ENCODE results near the gene GJD4. TPM values are rescaled to one million over a fixed set of nuclear protein-coding genes. Genes with fewer than 3 reads are reported as not detected.

The GJD4 gene
- polyA plus RNA-seq, 1 experiment, result not detected

- DNase-seq (ENCODE audit: low read depth), result no peak
- Histone ChIP-seq H3K4me3 (ENCODE audit: low read depth, low read length) (no peak overlapping the region), H3K27me3 (ENCODE audit: control insufficient read depth, insufficient read depth, low read length) (peaks cover 12% of the 10 kb centered on the region; the same call in 1 of the 2 replicates), H3K36me3 (ENCODE audit: control insufficient read depth, insufficient read depth, low read length) (no peaks in the 10 kb centered on the region)
- peak; percentile 44; the same call in 1 of the 2 replicates for TF ChIP-seq CTCF (IDR thresholded peaks at IDR 0.05; ENCODE audit: insufficient read depth, low read depth, low read length)
- POLR2A ChIA-PET, result no interaction called here
- CTCF ChIA-PET, result interaction anchor here (0.6 to 2.4 kb wide), 7 partner anchors 10 to 1267 kb away, joined by 3 to 9 read pairs (median 3); no protein-coding TSS in a partner anchor
Observed at GRCh38 chr10:35613597-35614226, 8.6 kb downstream of the GJD4 start.

- no peak for DNase-seq (ENCODE audit: low read depth)
- Histone ChIP-seq H3K36me3 (ENCODE audit: control insufficient read depth, insufficient read depth, low read length) (no peaks in the 10 kb centered on the region), H3K27me3 (ENCODE audit: control insufficient read depth, insufficient read depth, low read length) (peaks cover 12% of the 10 kb centered on the region; the same call in 1 of the 2 replicates), H3K4me3 (ENCODE audit: low read depth, low read length) (no peak overlapping the region)
- ChIA-PET POLR2A (no interaction called here), CTCF (interaction anchor here (0.8 to 2.4 kb wide), 5 partner anchors 10 to 302 kb away, joined by 3 to 9 read pairs (median 5); no protein-coding TSS in a partner anchor)
- no peak for TF ChIP-seq CTCF (IDR thresholded peaks at IDR 0.05; ENCODE audit: insufficient read depth, low read depth, low read length)
Observed at GRCh38 chr10:35614312-35614711, 9.2 kb downstream of the GJD4 start.

- ChIA-PET POLR2A (no interaction called here), CTCF (interaction anchor here (0.6 to 1.5 kb wide), 3 partner anchors 8 to 290 kb away, joined by 3 to 4 read pairs (median 4); no protein-coding TSS in a partner anchor)
- no peak for TF ChIP-seq CTCF (IDR thresholded peaks at IDR 0.05; ENCODE audit: insufficient read depth, low read depth, low read length)
- no peak for DNase-seq (ENCODE audit: low read depth)
- Histone ChIP-seq H3K4me3 (ENCODE audit: low read depth, low read length) (no peak overlapping the region), H3K36me3 (ENCODE audit: control insufficient read depth, insufficient read depth, low read length) (no peaks in the 10 kb centered on the region), H3K27me3 (ENCODE audit: control insufficient read depth, insufficient read depth, low read length) (no peaks in the 10 kb centered on the region; the same call in 1 of the 2 replicates)
Observed at GRCh38 chr10:35626971-35627507, 21.9 kb downstream of the GJD4 start.

GRCh38 chr10:35631404-35631803 is 26.3 kb downstream of the GJD4 start:
- POLR2A ChIA-PET, result no interaction called here
- CTCF ChIA-PET, result interaction anchor here (0.7 to 1.7 kb wide), 3 partner anchors 285 to 1148 kb away, joined by 3 to 8 read pairs (median 3); no protein-coding TSS in a partner anchor
- TF ChIP-seq CTCF (IDR thresholded peaks at IDR 0.05; ENCODE audit: insufficient read depth, low read depth, low read length), result no peak
- DNase-seq (ENCODE audit: low read depth), result no peak
- no peak overlapping the region for H3K4me3 ChIP-seq (ENCODE audit: low read depth, low read length)
- H3K36me3 ChIP-seq (ENCODE audit: control insufficient read depth, insufficient read depth, low read length), result no peaks in the 10 kb centered on the region
- H3K27me3 ChIP-seq (ENCODE audit: control insufficient read depth, insufficient read depth, low read length), result no peaks in the 10 kb centered on the region

- Histone ChIP-seq H3K36me3 (ENCODE audit: control insufficient read depth, insufficient read depth, low read length) (no peaks in the 10 kb centered on the region), H3K4me3 (ENCODE audit: low read depth, low read length) (no peak overlapping the region), H3K27me3 (ENCODE audit: control insufficient read depth, insufficient read depth, low read length) (no peaks in the 10 kb centered on the region)
- ChIA-PET POLR2A (no interaction called here), CTCF (interaction anchor here (0.8 to 10.0 kb wide), 3 partner anchors 9 to 1147 kb away, joined by 3 to 205 read pairs (median 3); no protein-coding TSS in a partner anchor)
- no peak for DNase-seq (ENCODE audit: low read depth)
- no peak for TF ChIP-seq CTCF (IDR thresholded peaks at IDR 0.05; ENCODE audit: insufficient read depth, low read depth, low read length)
Observed at GRCh38 chr10:35632027-35632426, 26.9 kb downstream of the GJD4 start.

All from BJ (cell line).